ENCODE measurements around the gene COL23A1. TPM values are rescaled to one million over a fixed set of nuclear protein-coding genes. Genes with fewer than 3 reads are reported as not detected.

Gene COL23A1
- total RNA-seq, 1 donor from 2014 or later = 2.0 TPM

GRCh38 chr5:178527458-178528307 is 62.5 kb downstream of the COL23A1 start:
- H3K4me1 ChIP-seq = no peaks in the 10 kb centered on the region
- intact Hi-C loops (cut with DNase I) = no loop called here
- TF ChIP-seq CTCF (IDR thresholded peaks at IDR 0.05) = no peak
- ATAC-seq = no peak
- no peak overlapping the region for H3K27ac ChIP-seq
- no peaks in the 10 kb centered on the region for H3K36me3 ChIP-seq
- no peak overlapping the region for H3K4me3 ChIP-seq
- no peak for DNase-seq
- no peaks in the 10 kb centered on the region for H3K27me3 ChIP-seq
- H3K9me3 ChIP-seq = no peaks in the 10 kb centered on the region

- H3K27me3 ChIP-seq = no peaks in the 10 kb centered on the region
- TF ChIP-seq CTCF (IDR thresholded peaks at IDR 0.05) = no peak
- no peaks in the 10 kb centered on the region for H3K4me1 ChIP-seq
- no peak overlapping the region for H3K4me3 ChIP-seq
- intact Hi-C loops (cut with DNase I) = no loop called here
- no peaks in the 10 kb centered on the region for H3K36me3 ChIP-seq
- ATAC-seq = no peak
- H3K9me3 ChIP-seq = no peaks in the 10 kb centered on the region
- no peak overlapping the region for H3K27ac ChIP-seq
- no peak for DNase-seq
These were observed 63.3 kb downstream of the COL23A1 start for GRCh38 chr5:178526773-178527457.

GRCh38 chr5:178525906-178526732 is 64.1 kb downstream of the COL23A1 start:
- no peaks in the 10 kb centered on the region for H3K36me3 ChIP-seq
- H3K27me3 ChIP-seq = no peaks in the 10 kb centered on the region
- ATAC-seq (no peak), DNase-seq (no peak)
- no peak overlapping the region for H3K4me3 ChIP-seq
- no peaks in the 10 kb centered on the region for H3K9me3 ChIP-seq
- no peaks in the 10 kb centered on the region for H3K4me1 ChIP-seq
- intact Hi-C loops (cut with DNase I) = no loop called here
- TF ChIP-seq CTCF (IDR thresholded peaks at IDR 0.05) = no peak
- no peak overlapping the region for H3K27ac ChIP-seq

GRCh38 chr5:178524093-178524882 is 65.9 kb downstream of the COL23A1 start:
- Histone ChIP-seq H3K4me3 (no peak overlapping the region), H3K9me3 (no peaks in the 10 kb centered on the region), H3K27ac (no peak overlapping the region), H3K4me1 (no peaks in the 10 kb centered on the region), H3K27me3 (no peaks in the 10 kb centered on the region), H3K36me3 (no peaks in the 10 kb centered on the region)
- intact Hi-C loops (cut with DNase I) = no loop called here
- ATAC-seq = no peak
- TF ChIP-seq CTCF (IDR thresholded peaks at IDR 0.05) = no peak
- DNase-seq = no peak

- ATAC-seq (no peak), DNase-seq (no peak)
- H3K27me3 ChIP-seq = no peaks in the 10 kb centered on the region
- H3K36me3 ChIP-seq = no peaks in the 10 kb centered on the region
- no peak for TF ChIP-seq CTCF (IDR thresholded peaks at IDR 0.05)
- intact Hi-C loops (cut with DNase I) = no loop called here
- H3K4me1 ChIP-seq = no peaks in the 10 kb centered on the region
- H3K27ac ChIP-seq = no peak overlapping the region
- H3K4me3 ChIP-seq = no peak overlapping the region
- H3K9me3 ChIP-seq = no peaks in the 10 kb centered on the region
These were observed 67.8 kb downstream of the COL23A1 start for GRCh38 chr5:178522361-178522760.
